GM23338 (cell line): ENCODE data around the gene RYR3. TPM values are rescaled to one million over a fixed set of nuclear protein-coding genes. Genes with fewer than 3 reads are reported as not detected.

Experiments
- ATAC-seq: fragments of 200-7000 bp; cut with Tn5 transposase; 3 replicates; pipeline ENCODE4 v1.9.1; 2020
- DNase-seq: peaks from one replicate; pipeline ENCODE4 v3.0.0-alpha.2; 2015; ENCODE audit warnings: low spot score
- H2AFZ ChIP-seq: fragments of 200-600 bp; sonication (generic); 2 replicates; pipeline ENCODE4 v1.8.0; 2016; ENCODE audit warnings: antibody characterized with exemption, mild to moderate bottlenecking, moderate library complexity
- H3F3A ChIP-seq: fragments of 200-600 bp; sonication (generic); replicated peaks from 2 replicates; pipeline ENCODE4 v1.8.0; 2017; ENCODE audit warnings: antibody characterized with exemption, mixed run types, low read depth
- H3K27ac ChIP-seq: fragments of 200-600 bp; sonication (generic); 2 replicates; pipeline ENCODE4 v1.6.1; 2016; ENCODE audit warnings: low read depth
- H3K27me3 ChIP-seq: fragments of 200-600 bp; sonication (generic); 2 replicates; pipeline ENCODE4 v1.8.0; 2016; ENCODE audit warnings: mild to moderate bottlenecking, mixed run types, moderate library complexity; ENCODE audit not compliant: insufficient read depth
- H3K36me3 ChIP-seq: fragments of 200-600 bp; sonication (generic); 2 replicates; pipeline ENCODE4 v1.8.0; 2016; ENCODE audit warnings: mild to moderate bottlenecking; ENCODE audit not compliant: insufficient read depth
- H3K4me1 ChIP-seq: fragments of 200-600 bp; sonication (generic); 2 replicates; pipeline ENCODE4 v1.8.0; 2016; ENCODE audit warnings: mild to moderate bottlenecking, moderate library complexity; ENCODE audit not compliant: insufficient read depth
- H3K4me2 ChIP-seq: fragments of 200-600 bp; sonication (generic); 2 replicates; pipeline ENCODE4 v1.7.1; 2017; ENCODE audit warnings: mixed run types
- H3K4me3 ChIP-seq: fragments of 200-600 bp; sonication (generic); 2 replicates; pipeline ENCODE4 v1.6.1; 2016; ENCODE audit warnings: mixed run types
- H3K79me2 ChIP-seq: fragments of 200-600 bp; sonication (generic); replicated peaks from 2 replicates; pipeline ENCODE4 v1.8.0; 2017; ENCODE audit warnings: mild to moderate bottlenecking; ENCODE audit not compliant: insufficient read depth
- H3K9me2 ChIP-seq: fragments of 200-600 bp; sonication (generic); 2 replicates; pipeline ENCODE4 v1.8.0; 2017; ENCODE audit not compliant: insufficient read depth
- H4K20me1 ChIP-seq: fragments of 200-600 bp; sonication (generic); replicated peaks from 2 replicates; pipeline ENCODE4 v1.8.0; 2017; ENCODE audit warnings: mild to moderate bottlenecking; ENCODE audit not compliant: insufficient read depth
- H3K27ac Mint-ChIP-seq: 2 replicates; pipeline ENCODE4 v1.8.0; 2020; ENCODE audit warnings: inconsistent platforms, mild to moderate bottlenecking, moderate library complexity, mixed read lengths
- H3K27me3 Mint-ChIP-seq: 3 replicates; pipeline ENCODE4 v1.8.0; 2022; ENCODE audit warnings: low read depth, mild to moderate bottlenecking, moderate library complexity, mixed read lengths, inconsistent platforms; ENCODE audit not compliant: insufficient read depth, poor library complexity
- H3K36me3 Mint-ChIP-seq: 3 replicates; pipeline ENCODE4 v1.8.0; 2021; ENCODE audit warnings: low read depth, mild to moderate bottlenecking, inconsistent platforms, moderate library complexity, mixed read lengths
- H3K4me1 Mint-ChIP-seq: 3 replicates; pipeline ENCODE4 v1.8.0; 2020; ENCODE audit warnings: mild to moderate bottlenecking, inconsistent platforms, mixed read lengths
- H3K4me3 Mint-ChIP-seq: 3 replicates; pipeline ENCODE4 v1.8.0; 2021; ENCODE audit warnings: moderate library complexity, mild to moderate bottlenecking, inconsistent platforms, mixed read lengths
- H3K9me3 Mint-ChIP-seq: 3 replicates; pipeline ENCODE4 v1.8.0; 2020; ENCODE audit warnings: moderate library complexity, mild to moderate bottlenecking, inconsistent platforms, mixed read lengths
- CREB1 ChIP-seq: fragments of 250-450 bp; sonication (Bioruptor Pico); IDR thresholded peaks from 2 replicates; pipeline ENCODE4 v1.5.0; 2020; ENCODE audit warnings: low read depth, mild to moderate bottlenecking, moderate library complexity
- EZH2 ChIP-seq: fragments of 200-600 bp; sonication (generic); IDR thresholded peaks from one replicate; pipeline ENCODE4 v1.8.0; 2017; ENCODE audit warnings: antibody characterized with exemption, mild to moderate bottlenecking, low read depth; ENCODE audit not compliant: unreplicated experiment
- EZH2phosphoT487 ChIP-seq: fragments of 200-600 bp; sonication (generic); IDR thresholded peaks from one replicate; pipeline ENCODE4 v1.8.1; 2018; ENCODE audit warnings: antibody characterized with exemption; ENCODE audit not compliant: unreplicated experiment
- JUNB ChIP-seq: IDR thresholded peaks from one replicate; pipeline ENCODE4 v1.6.1; 2016; ENCODE audit warnings: antibody characterized with exemption; ENCODE audit not compliant: unreplicated experiment
- NANOG ChIP-seq: IDR thresholded peaks from 2 replicates; pipeline ENCODE4 v1.6.1; 2016; ENCODE audit warnings: antibody characterized with exemption, borderline replicate concordance
- POLR2AphosphoS5 ChIP-seq: IDR thresholded peaks from 2 replicates; pipeline ENCODE4 v1.6.1; 2016; ENCODE audit warnings: antibody characterized with exemption, low read depth
- STAT1 ChIP-seq: IDR thresholded peaks from one replicate; pipeline ENCODE4 v1.6.1; 2016; ENCODE audit warnings: antibody characterized with exemption; ENCODE audit not compliant: unreplicated experiment
- ZNF114 ChIP-seq: fragments of 250-450 bp; sonication (Bioruptor Pico); IDR thresholded peaks from 2 replicates; pipeline ENCODE4 v1.5.0; 2020; ENCODE audit warnings: mild to moderate bottlenecking, moderate library complexity
- ZNF331 ChIP-seq: fragments of 250-450 bp; sonication (Bioruptor Pico); IDR thresholded peaks from 2 replicates; pipeline ENCODE4 v1.5.0; 2020; ENCODE audit warnings: low read depth, mild to moderate bottlenecking, moderate library complexity
- ZNF462 ChIP-seq: fragments of 250-450 bp; sonication (Bioruptor Pico); IDR thresholded peaks from 2 replicates; pipeline ENCODE4 v1.5.0; 2020; ENCODE audit warnings: mild to moderate bottlenecking, moderate library complexity
- polyA plus RNA-seq: library from polyadenylated mRNA; unstranded; fragments of >200 nt; fragmentation: Nextera tagmentation; extraction: Ambion mirVana; gene quantifications from 2 replicates; pipeline ENCODE4 v1.2.1, GENCODE V29; 2016
- total RNA-seq: library from RNA; depleted of rRNA; stranded (reverse); fragments of >200 nt; shearing (Covaris generic); gene quantifications from 2 replicates; pipeline ENCODE4 v1.2.3, GENCODE V29; 2014
- TF ChIP-seq, protein P1 (sequence below): IDR thresholded peaks from 2 replicates; pipeline ENCODE4 v1.6.1; 2016; ENCODE audit warnings: antibody characterized with exemption
- TF ChIP-seq, protein P2 (sequence below): IDR thresholded peaks from one replicate; pipeline ENCODE4 v1.6.1; 2018; ENCODE audit warnings: antibody characterized with exemption; ENCODE audit not compliant: unreplicated experiment

The RYR3 gene
- total and polyA plus RNA-seq, 2 experiments from 2014 or later, result 1.1 to 1.2 TPM

DNA sequence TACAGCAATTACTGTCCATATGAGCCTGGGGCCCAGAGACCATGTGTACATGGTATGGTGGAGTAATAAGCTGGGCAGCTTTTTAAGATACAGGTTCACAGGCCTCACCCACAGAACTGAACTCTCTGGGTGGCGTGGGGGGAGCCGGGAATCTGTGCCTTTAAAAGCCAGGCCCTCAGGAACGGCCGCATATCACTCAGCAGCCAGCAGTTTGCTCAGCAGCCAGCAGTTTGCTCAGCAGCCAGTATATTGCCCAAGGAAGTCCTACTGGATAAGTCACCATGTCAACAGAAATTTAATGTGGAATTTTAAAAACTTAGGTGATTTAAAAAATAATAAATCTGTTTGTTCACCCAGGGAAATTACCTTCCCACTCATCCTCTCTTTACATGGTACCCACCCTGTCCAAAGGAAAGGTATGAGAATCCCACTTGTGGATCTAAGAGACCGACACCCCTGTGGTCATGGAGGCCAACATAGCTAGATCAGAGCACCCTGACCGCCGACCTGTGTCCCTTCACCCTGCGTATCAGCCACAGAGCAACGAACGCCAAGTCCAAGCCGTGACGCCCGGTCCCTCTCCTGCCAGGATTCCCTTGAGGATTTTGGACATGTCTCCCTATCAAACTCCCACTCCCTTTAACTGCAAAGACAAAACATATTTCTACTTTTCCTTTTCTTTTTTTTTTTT is 561.8 kb downstream of the RYR3 start (continued):
- TF ChIP-seq ZNF331 (CRISPR knock-in tag) (no peak), CREB1 (CRISPR knock-in tag) (no peak), JUNB (no peak), ZNF114 (no peak), STAT1 (no peak), NANOG (no peak), POLR2AphosphoS5 (no peak), EZH2 (no peak)
- TF ChIP-seq, protein P1, sequence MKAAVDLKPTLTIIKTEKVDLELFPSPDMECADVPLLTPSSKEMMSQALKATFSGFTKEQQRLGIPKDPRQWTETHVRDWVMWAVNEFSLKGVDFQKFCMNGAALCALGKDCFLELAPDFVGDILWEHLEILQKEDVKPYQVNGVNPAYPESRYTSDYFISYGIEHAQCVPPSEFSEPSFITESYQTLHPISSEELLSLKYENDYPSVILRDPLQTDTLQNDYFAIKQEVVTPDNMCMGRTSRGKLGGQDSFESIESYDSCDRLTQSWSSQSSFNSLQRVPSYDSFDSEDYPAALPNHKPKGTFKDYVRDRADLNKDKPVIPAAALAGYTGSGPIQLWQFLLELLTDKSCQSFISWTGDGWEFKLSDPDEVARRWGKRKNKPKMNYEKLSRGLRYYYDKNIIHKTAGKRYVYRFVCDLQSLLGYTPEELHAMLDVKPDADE, result no peak

DNA sequence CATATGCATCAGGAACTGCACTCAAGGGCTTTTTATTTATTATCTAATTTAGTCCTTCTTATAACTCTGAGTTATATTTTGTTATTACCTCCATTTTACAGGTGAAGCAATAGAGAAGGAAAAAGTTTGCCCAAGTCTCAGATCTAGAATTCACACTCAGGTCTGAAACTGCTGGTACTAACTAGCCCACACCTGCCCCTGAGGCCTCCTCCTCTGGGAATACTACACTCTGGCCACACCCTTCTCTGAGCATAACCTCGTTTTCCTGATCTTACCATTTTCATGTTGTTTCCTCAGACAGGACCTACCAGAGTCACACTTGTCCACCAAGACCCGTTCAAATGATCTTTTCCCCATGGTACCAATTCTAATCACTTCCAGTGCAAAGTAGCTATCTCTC is 563.4 kb downstream of the RYR3 start:
- H3K27ac Mint-ChIP-seq, result no peak overlapping the region
- no peak overlapping the region for H3K4me3 Mint-ChIP-seq
- TF ChIP-seq, protein P1, result no peak
- TF ChIP-seq ZNF462 (CRISPR knock-in tag) (no peak), EZH2 (no peak), JUNB (no peak), NANOG (no peak), POLR2AphosphoS5 (no peak), STAT1 (no peak), EZH2phosphoT487 (no peak)
- TF ChIP-seq, protein P2, sequence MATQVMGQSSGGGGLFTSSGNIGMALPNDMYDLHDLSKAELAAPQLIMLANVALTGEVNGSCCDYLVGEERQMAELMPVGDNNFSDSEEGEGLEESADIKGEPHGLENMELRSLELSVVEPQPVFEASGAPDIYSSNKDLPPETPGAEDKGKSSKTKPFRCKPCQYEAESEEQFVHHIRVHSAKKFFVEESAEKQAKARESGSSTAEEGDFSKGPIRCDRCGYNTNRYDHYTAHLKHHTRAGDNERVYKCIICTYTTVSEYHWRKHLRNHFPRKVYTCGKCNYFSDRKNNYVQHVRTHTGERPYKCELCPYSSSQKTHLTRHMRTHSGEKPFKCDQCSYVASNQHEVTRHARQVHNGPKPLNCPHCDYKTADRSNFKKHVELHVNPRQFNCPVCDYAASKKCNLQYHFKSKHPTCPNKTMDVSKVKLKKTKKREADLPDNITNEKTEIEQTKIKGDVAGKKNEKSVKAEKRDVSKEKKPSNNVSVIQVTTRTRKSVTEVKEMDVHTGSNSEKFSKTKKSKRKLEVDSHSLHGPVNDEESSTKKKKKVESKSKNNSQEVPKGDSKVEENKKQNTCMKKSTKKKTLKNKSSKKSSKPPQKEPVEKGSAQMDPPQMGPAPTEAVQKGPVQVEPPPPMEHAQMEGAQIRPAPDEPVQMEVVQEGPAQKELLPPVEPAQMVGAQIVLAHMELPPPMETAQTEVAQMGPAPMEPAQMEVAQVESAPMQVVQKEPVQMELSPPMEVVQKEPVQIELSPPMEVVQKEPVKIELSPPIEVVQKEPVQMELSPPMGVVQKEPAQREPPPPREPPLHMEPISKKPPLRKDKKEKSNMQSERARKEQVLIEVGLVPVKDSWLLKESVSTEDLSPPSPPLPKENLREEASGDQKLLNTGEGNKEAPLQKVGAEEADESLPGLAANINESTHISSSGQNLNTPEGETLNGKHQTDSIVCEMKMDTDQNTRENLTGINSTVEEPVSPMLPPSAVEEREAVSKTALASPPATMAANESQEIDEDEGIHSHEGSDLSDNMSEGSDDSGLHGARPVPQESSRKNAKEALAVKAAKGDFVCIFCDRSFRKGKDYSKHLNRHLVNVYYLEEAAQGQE, result no peak
- no peaks in the 10 kb centered on the region for H3K9me2 ChIP-seq
- no peaks in the 10 kb centered on the region for H3K36me3 ChIP-seq
- DNase-seq (no peak), ATAC-seq (no peak)
- peaks cover 10% of the 10 kb centered on the region; the same call in 2 of the 3 replicates for H3K4me1 Mint-ChIP-seq
- H3K4me2 ChIP-seq, result no peak overlapping the region
- H3F3A ChIP-seq, result no peaks in the 10 kb centered on the region
- no peaks in the 10 kb centered on the region for H3K36me3 Mint-ChIP-seq
- no peak overlapping the region for H3K4me3 ChIP-seq
- no peaks in the 10 kb centered on the region for H3K79me2 ChIP-seq
- no peaks in the 10 kb centered on the region for H3K27me3 ChIP-seq
- no peak overlapping the region for H3K27ac ChIP-seq
- peaks cover 1% of the 10 kb centered on the region for H3K27me3 Mint-ChIP-seq
- peaks cover 8% of the 10 kb centered on the region; the same call in 1 of the 2 replicates for H3K4me1 ChIP-seq
- no peaks in the 10 kb centered on the region for H4K20me1 ChIP-seq
- H3K9me3 Mint-ChIP-seq, result no peaks in the 10 kb centered on the region
- no peak overlapping the region for H2AFZ ChIP-seq
